NCI-H446 treated with DMSO at 0.1 percent for 48 hours (cell line): Measurements from ENCODE around the gene CHADL.
"Not testable (repeated sequence)": the region's sequence is repeated elsewhere in the genome, so short reads cannot be mapped to it uniquely, and the experiment has no call there.

Source experiments
- DNase-seq: peaks from one replicate; lab custom pipeline; 2025; lab: John Stamatoyannopoulos, UW

The CHADL gene

DNA sequence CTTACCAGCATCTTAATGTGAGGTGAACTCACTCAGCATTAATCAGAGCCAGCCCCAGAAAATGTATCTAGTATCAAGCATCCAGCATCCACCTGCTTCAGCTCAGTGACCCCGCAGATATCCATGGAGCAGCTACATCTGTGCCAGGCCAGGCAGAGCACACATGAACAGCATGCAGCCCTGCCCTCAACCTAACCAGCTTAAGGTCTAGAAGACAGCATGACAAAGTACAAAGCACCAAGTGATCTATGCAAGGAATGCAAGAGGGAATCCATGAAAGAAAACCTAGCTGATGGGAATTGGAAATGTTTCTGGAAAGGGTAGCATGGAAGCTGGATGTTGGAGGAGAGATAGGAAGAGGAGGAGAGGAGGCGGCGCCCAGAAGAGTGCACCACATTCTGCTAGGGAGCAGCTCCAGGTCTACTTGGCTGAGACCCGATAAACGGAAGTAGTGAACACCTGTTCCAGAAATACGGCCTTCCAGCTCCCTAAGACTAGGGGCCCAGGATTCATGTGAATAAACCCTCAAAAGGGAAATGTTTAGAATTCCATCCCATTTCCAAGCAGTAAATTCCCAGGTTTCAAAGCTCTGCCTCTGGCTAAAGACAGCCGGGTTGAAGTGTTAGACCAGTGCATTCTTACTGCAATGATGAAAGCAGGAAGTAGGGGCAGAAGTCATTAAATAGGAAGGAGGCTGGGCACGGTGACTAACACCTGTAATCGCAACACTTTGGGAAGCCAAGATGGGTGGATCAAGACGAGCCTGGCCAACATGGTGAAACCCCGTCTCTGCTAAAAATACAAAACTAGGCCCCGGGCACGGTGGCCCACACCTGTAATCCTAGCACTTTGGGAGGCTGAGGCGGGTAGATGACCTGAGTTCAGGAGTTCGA is 59.1 kb downstream of the CHADL start:
- no peak for DNase-seq

GRCh38 chr22:41180926-41181325 is 59.8 kb downstream of the CHADL start:
- DNase-seq = no peak

DNA sequence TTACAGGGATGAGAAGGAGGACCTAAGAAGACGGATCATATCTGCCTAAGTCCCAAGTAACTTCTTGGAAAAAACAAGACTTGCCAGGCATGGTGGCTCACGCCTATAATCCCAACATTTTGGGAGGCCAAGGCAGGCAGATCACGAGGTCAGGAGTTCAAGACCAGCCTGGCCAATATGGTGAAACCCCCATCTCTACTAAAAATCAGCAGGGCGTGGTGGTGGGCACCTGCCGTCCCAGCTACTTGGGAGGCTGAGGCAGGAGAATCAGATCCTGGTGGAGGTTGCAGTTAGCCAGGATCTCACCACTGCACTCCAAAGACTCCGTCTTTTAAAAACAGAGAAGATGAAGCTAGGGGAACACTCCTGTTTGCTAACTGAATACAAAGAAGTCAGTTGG is 60.4 kb downstream of the CHADL start:
- DNase-seq = not testable (repeated sequence)
